NT2/D1 (cell line): Measurements from ENCODE around the gene OR6C68.

Experiments used
- SUZ12 ChIP-seq: IDR thresholded peaks from 2 replicates; pipeline ENCODE4 v1.6.1; 2011; ENCODE audit not compliant: insufficient read length, insufficient read depth; ENCODE audit errors: extremely low read depth
- ZNF274 ChIP-seq: IDR thresholded peaks from 2 replicates; pipeline ENCODE4 v1.6.1; 2011; ENCODE audit warnings: mild to moderate bottlenecking, low read depth, low read length

DNA sequence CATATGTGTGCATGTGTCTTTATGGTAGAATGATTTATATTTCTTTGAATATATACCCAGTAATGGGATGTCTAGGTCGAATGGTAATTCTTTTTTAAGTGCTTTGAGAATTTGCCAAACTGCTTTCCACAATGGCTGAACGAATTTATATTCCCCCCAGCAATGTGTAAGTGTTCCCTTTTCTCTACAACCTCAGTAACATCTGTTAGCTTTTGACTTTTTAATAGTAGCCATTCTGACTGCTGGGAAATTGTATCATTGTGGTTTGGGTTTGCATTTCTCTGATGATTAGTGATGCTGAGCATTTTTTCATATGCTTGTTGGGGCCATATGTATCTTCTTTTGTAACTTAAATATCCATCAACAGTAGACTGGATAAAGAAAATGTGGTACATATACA lies 9.4 kb downstream of the OR6C68 start:
- TF ChIP-seq ZNF274 (no peak), SUZ12 (no peak)
